ENCODE measurements around the gene YPEL2. TPM values are rescaled to one million over a fixed set of nuclear protein-coding genes. Genes with fewer than 3 reads are reported as not detected.

Gene YPEL2
- total RNA-seq, 1 experiment from 2014 or later, result 4.7 TPM

GRCh38 chr17:59346876-59347407, 15.5 kb downstream of the YPEL2 start:
- H3K9me2 ChIP-seq (ENCODE audit: insufficient read depth), result no peaks in the 10 kb centered on the region
- no peak overlapping the region for H3K9ac ChIP-seq (ENCODE audit: low read length)
- TF ChIP-seq ELF1 (IDR thresholded peaks at IDR 0.05; ENCODE audit: borderline replicate concordance, low read depth), result no peak
- no peak overlapping the region for H3K27ac ChIP-seq (ENCODE audit: low read depth, low read length)
- H3K79me2 ChIP-seq (ENCODE audit: insufficient read depth, low read length), result no peaks in the 10 kb centered on the region
- H3K4me3 ChIP-seq (replicated peaks in 1 of 2; ENCODE audit: low read depth in 1 of 2, low read length in 2 of 2), result no peak overlapping the region
- ChIA-PET CTCF (no interaction called here), POLR2A (no interaction called here), RAD21 (ENCODE audit: low non-redundant PET in 1 of 2, low total read pairs in 2 of 2, uncharacterized antibody in 2 of 2, unreplicated experiment in 2 of 2) (interaction anchor here in 1 of 2 experiments (0.6 kb wide), 1 partner anchor 212 kb away, joined by 7 read pairs; no protein-coding TSS in a partner anchor)
- no peak overlapping the region for H2AFZ ChIP-seq (ENCODE audit: low read depth, low read length, poor library complexity, severe bottlenecking)
- intact Hi-C loops (cut with micrococcal nuclease), result no loop called here
- peaks cover 22% of the 10 kb centered on the region; the same call in 1 of the 2 replicates for H3K27me3 ChIP-seq (ENCODE audit: insufficient read depth, low read length)
- BruUV-seq (replicated peaks), result no TSS peak
- H3K36me3 ChIP-seq (ENCODE audit: control insufficient read depth in 1 of 2, insufficient read depth in 2 of 2, low read length in 2 of 2), result no peaks in the 10 kb centered on the region
- no peaks in the 10 kb centered on the region for H3K4me1 ChIP-seq (ENCODE audit: control insufficient read depth in 1 of 2, insufficient read depth in 2 of 2, low read length in 2 of 2)
- DNase-seq (ENCODE audit: low read depth, low spot score) (no peak), ATAC-seq (no peak)
- H3K9me3 ChIP-seq (ENCODE audit: control insufficient read depth in 1 of 2, insufficient read depth in 1 of 2, low read depth in 1 of 2, low read length in 2 of 2), result no peaks in the 10 kb centered on the region
- no peaks in the 10 kb centered on the region for H4K20me1 ChIP-seq (ENCODE audit: insufficient read depth)
- H3K4me2 ChIP-seq (ENCODE audit: low read length), result no peak overlapping the region

GRCh38 chr17:59347975-59348391, 16.5 kb downstream of the YPEL2 start:
- Histone ChIP-seq H3K36me3 (ENCODE audit: control insufficient read depth in 1 of 2, insufficient read depth in 2 of 2, low read length in 2 of 2) (no peaks in the 10 kb centered on the region), H3K9me2 (ENCODE audit: insufficient read depth) (no peaks in the 10 kb centered on the region), H3K4me1 (ENCODE audit: control insufficient read depth in 1 of 2, insufficient read depth in 2 of 2, low read length in 2 of 2) (no peaks in the 10 kb centered on the region), H2AFZ (ENCODE audit: low read depth, low read length, poor library complexity, severe bottlenecking) (no peak overlapping the region), H3K79me2 (ENCODE audit: insufficient read depth, low read length) (no peaks in the 10 kb centered on the region), H3K9me3 (ENCODE audit: control insufficient read depth in 1 of 2, insufficient read depth in 1 of 2, low read depth in 1 of 2, low read length in 2 of 2) (no peaks in the 10 kb centered on the region), H3K4me2 (ENCODE audit: low read length) (no peak overlapping the region), H4K20me1 (ENCODE audit: insufficient read depth) (no peaks in the 10 kb centered on the region), H3K27me3 (ENCODE audit: insufficient read depth, low read length) (peaks cover 24% of the 10 kb centered on the region; the same call in 1 of the 2 replicates), H3K4me3 (replicated peaks in 1 of 2; ENCODE audit: low read depth in 1 of 2, low read length in 2 of 2) (no peak overlapping the region), H3K9ac (ENCODE audit: low read length) (no peak overlapping the region), H3K27ac (ENCODE audit: low read depth, low read length) (no peak overlapping the region)
- CTCF ChIA-PET, result no interaction called here
- RAD21 ChIA-PET (ENCODE audit: low non-redundant PET in 1 of 2, low total read pairs in 2 of 2, uncharacterized antibody in 2 of 2, unreplicated experiment in 2 of 2), result no interaction called here
- BruUV-seq (replicated peaks), result no TSS peak
- DNase-seq (ENCODE audit: low read depth, low spot score) (no peak), ATAC-seq (no peak)
- intact Hi-C loops (cut with micrococcal nuclease), result no loop called here
- TF ChIP-seq SP1 (IDR thresholded peaks at IDR 0.05; ENCODE audit: low read depth) (no peak), YY1 (IDR thresholded peaks at IDR 0.05; ENCODE audit: extremely low read depth, insufficient replicate concordance, low read depth, low read length) (no peak), MAX (IDR thresholded peaks at IDR 0.05) (no peak), SRF (IDR thresholded peaks at IDR 0.05; ENCODE audit: low read depth) (no peak), EZH2 (IDR thresholded peaks at IDR 0.05) (no peak), ZFX (IDR thresholded peaks at IDR 0.05) (no peak), CEBPB (IDR thresholded peaks at IDR 0.05; ENCODE audit: low read depth) (no peak), FOSL1 (IDR thresholded peaks at IDR 0.05; ENCODE audit: low read depth) (no peak), EZH2phosphoT487 (IDR thresholded peaks at IDR 0.05; ENCODE audit: borderline replicate concordance) (no peak), POLR2AphosphoS5 (IDR thresholded peaks at IDR 0.05; ENCODE audit: low read depth, low read length) (no peak), ZNF274 (IDR thresholded peaks at IDR 0.05; ENCODE audit: low read depth, low read length) (no peak), EGR1 (IDR thresholded peaks at IDR 0.05; ENCODE audit: low read depth) (no peak)
- TF ChIP-seq, protein P1, sequence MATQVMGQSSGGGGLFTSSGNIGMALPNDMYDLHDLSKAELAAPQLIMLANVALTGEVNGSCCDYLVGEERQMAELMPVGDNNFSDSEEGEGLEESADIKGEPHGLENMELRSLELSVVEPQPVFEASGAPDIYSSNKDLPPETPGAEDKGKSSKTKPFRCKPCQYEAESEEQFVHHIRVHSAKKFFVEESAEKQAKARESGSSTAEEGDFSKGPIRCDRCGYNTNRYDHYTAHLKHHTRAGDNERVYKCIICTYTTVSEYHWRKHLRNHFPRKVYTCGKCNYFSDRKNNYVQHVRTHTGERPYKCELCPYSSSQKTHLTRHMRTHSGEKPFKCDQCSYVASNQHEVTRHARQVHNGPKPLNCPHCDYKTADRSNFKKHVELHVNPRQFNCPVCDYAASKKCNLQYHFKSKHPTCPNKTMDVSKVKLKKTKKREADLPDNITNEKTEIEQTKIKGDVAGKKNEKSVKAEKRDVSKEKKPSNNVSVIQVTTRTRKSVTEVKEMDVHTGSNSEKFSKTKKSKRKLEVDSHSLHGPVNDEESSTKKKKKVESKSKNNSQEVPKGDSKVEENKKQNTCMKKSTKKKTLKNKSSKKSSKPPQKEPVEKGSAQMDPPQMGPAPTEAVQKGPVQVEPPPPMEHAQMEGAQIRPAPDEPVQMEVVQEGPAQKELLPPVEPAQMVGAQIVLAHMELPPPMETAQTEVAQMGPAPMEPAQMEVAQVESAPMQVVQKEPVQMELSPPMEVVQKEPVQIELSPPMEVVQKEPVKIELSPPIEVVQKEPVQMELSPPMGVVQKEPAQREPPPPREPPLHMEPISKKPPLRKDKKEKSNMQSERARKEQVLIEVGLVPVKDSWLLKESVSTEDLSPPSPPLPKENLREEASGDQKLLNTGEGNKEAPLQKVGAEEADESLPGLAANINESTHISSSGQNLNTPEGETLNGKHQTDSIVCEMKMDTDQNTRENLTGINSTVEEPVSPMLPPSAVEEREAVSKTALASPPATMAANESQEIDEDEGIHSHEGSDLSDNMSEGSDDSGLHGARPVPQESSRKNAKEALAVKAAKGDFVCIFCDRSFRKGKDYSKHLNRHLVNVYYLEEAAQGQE (IDR thresholded peaks at IDR 0.05; ENCODE audit: low read depth), result no peak
- POLR2A ChIA-PET, result no interaction called here

Measured in HCT116 (cell line).